GM10248 (cell line): ENCODE results near the gene PLSCR5.

Experiments
- CTCF ChIA-PET: fragments of 300-600 bp; sonication (Branson Sonifier 250); formaldehyde crosslinking; extraction: SDS; loops from one replicate; lab custom pipeline; 2021; ENCODE audit warnings: antibody characterized with exemption; lab: Yijun Ruan, JAX
- POLR2A ChIA-PET: fragments of 350-650 bp; sonication (Branson Sonifier 250); formaldehyde crosslinking; extraction: SDS; loops from one replicate; lab custom pipeline; 2020; ENCODE audit warnings: antibody characterized with exemption; lab: Yijun Ruan, JAX
- DNase-seq: peaks from one replicate; pipeline ENCODE4 v3.0.0; 2012; ENCODE audit errors: extremely low spot score
- CTCF ChIP-seq: IDR thresholded peaks from 2 replicates; pipeline ENCODE4 v1.5.1; 2012; ENCODE audit warnings: mild to moderate bottlenecking, low read depth; ENCODE audit errors: extremely low read depth, missing control alignments, control extremely low read depth

The PLSCR5 gene

GRCh38 chr3:146540236-146540635 is 64.9 kb downstream of the PLSCR5 start:
- POLR2A ChIA-PET, result no interaction called here
- no peak for TF ChIP-seq CTCF

GRCh38 chr3:146539315-146539714 is 65.8 kb downstream of the PLSCR5 start:
- POLR2A ChIA-PET, result no interaction called here
- CTCF ChIA-PET, result interaction anchor here (1.0 kb wide), 1 partner anchor 27 kb away, joined by 3 read pairs; no protein-coding TSS in a partner anchor
- DNase-seq, result no peak
- no peak for TF ChIP-seq CTCF

More at GRCh38 chr3:146540236-146540635, 64.9 kb downstream of the PLSCR5 start:
- no peak for DNase-seq
- CTCF ChIA-PET, result interaction anchor here (1.3 to 1.8 kb wide), 3 partner anchors 8 to 75 kb away, joined by 3 to 6 read pairs (median 4); no protein-coding TSS in a partner anchor

- no peak for TF ChIP-seq CTCF
- ChIA-PET POLR2A (no interaction called here), CTCF (no interaction called here)
- DNase-seq, result no peak
These were observed 67.5 kb downstream of the PLSCR5 start for GRCh38 chr3:146537603-146538002.

- TF ChIP-seq CTCF, result no peak
- no peak for DNase-seq
- ChIA-PET POLR2A (no interaction called here), CTCF (interaction anchor here (1.1 kb wide), 1 partner anchor 9 kb away, joined by 5 read pairs; no protein-coding TSS in a partner anchor)
These were observed 68.5 kb downstream of the PLSCR5 start for GRCh38 chr3:146536681-146537080.
